OCI-LY7 (cell line): Measurements from ENCODE around the gene AEBP2. TPM values are rescaled to one million over a fixed set of nuclear protein-coding genes. Genes with fewer than 3 reads are reported as not detected.

Source experiments
- BruUV-seq: library from RNA; stranded (reverse); fragments of 400-500 nt; replicated peaks from 2 replicates; lab custom pipeline; 2021; lab: Mats Ljungman, UMichigan
- CTCF ChIA-PET: fragments of 300-600 bp; sonication (Branson Sonifier 250); formaldehyde crosslinking; loops from one replicate; lab custom pipeline; 2022; ENCODE audit warnings: antibody characterized with exemption; ENCODE audit not compliant: unreplicated experiment; lab: Charles Lee
- POLR2A ChIA-PET: fragments of 300-600 bp; sonication (Branson Sonifier 250); formaldehyde crosslinking; loops from one replicate; lab custom pipeline; 2022; ENCODE audit warnings: antibody characterized with exemption; lab: Charles Lee
- DNase-seq: peaks from one replicate; pipeline ENCODE4 v3.0.0-alpha.2; 2015; ENCODE audit warnings: low spot score
- H2AFZ ChIP-seq: fragments of 200-600 bp; sonication (generic), shearing (Covaris generic); 2 replicates; pipeline ENCODE4 v1.6.1; 2014; ENCODE audit warnings: mild to moderate bottlenecking, antibody characterized with exemption, low read length, moderate library complexity
- H3K27ac ChIP-seq: fragments of 200-600 bp; sonication (generic); 2 replicates; pipeline ENCODE4 v1.5.1; 2014; ENCODE audit warnings: mixed run types, low read depth, mild to moderate bottlenecking, moderate library complexity, low read length, inconsistent platforms; ENCODE audit not compliant: poor library complexity, severe bottlenecking
- H3K36me3 ChIP-seq: fragments of 200-600 bp; sonication (generic); 2 replicates; pipeline ENCODE4 v1.6.1; 2014; ENCODE audit warnings: mild to moderate bottlenecking, antibody characterized with exemption, low read length, moderate library complexity, mixed read lengths; ENCODE audit not compliant: insufficient read depth
- H3K4me1 ChIP-seq: fragments of 200-600 bp; sonication (generic); 2 replicates; pipeline ENCODE4 v1.5.1; 2014; ENCODE audit warnings: mild to moderate bottlenecking, low read length; ENCODE audit not compliant: insufficient read depth, poor library complexity, severe bottlenecking
- H3K4me2 ChIP-seq: fragments of 200-600 bp; sonication (generic); 2 replicates; pipeline ENCODE4 v1.6.1; 2014; ENCODE audit warnings: mild to moderate bottlenecking, low read length
- H3K4me3 ChIP-seq: fragments of 200-600 bp; sonication (generic); 2 replicates; pipeline ENCODE4 v1.5.1; 2014; ENCODE audit warnings: mild to moderate bottlenecking, low read depth, low read length; ENCODE audit not compliant: poor library complexity, severe bottlenecking
- H3K79me2 ChIP-seq: fragments of 200-600 bp; sonication (generic); 2 replicates; pipeline ENCODE4 v1.6.1; 2016; ENCODE audit warnings: low read depth, mild to moderate bottlenecking, low read length, moderate library complexity, mixed read lengths; ENCODE audit not compliant: insufficient read depth
- H3K9me2 ChIP-seq: fragments of 200-600 bp; sonication (generic); 2 replicates; pipeline ENCODE4 v1.6.1; 2016; ENCODE audit warnings: mild to moderate bottlenecking, low read length, mixed read lengths; ENCODE audit not compliant: insufficient read depth
- H3K9me3 ChIP-seq: fragments of 200-600 bp; sonication (generic); 2 replicates; pipeline ENCODE4 v1.6.1; 2014; ENCODE audit warnings: mild to moderate bottlenecking, mixed run types, low read length, mixed read lengths
- H4K20me1 ChIP-seq: fragments of 200-600 bp; sonication (generic); 2 replicates; pipeline ENCODE4 v1.6.1; 2014; ENCODE audit warnings: mild to moderate bottlenecking, antibody characterized with exemption, low read length, moderate library complexity, mixed read lengths; ENCODE audit not compliant: insufficient read depth
- EZH2phosphoT487 ChIP-seq: fragments of 200-600 bp; sonication (generic); IDR thresholded peaks from 2 replicates; pipeline ENCODE4 v1.6.1; 2018; ENCODE audit warnings: low read depth, borderline replicate concordance, mild to moderate bottlenecking, mixed run types, antibody characterized with exemption, low read length, moderate library complexity, mixed read lengths
- intact Hi-C: fragments of 100-400 bp; cut with micrococcal nuclease; formaldehyde crosslinking; loops from one replicate; pipeline ENCODE4 v1.10.0; 2022; ENCODE audit not compliant: unreplicated experiment
- total RNA-seq, 2 experiments: library from RNA; depleted of rRNA in 1 of 2; stranded (reverse); fragments of >200 nt in 1 of 2; shearing (Covaris generic) in 1 of 2; gene quantifications; 2 replicates each; pipeline ENCODE4 v1.2.3, GENCODE V29; 2014 to 2022
- TF ChIP-seq, protein P1 (sequence below): fragments of 200-600 bp; sonication (generic); conservative IDR thresholded peaks from 2 replicates; pipeline ENCODE4 v1.5.1; 2014; ENCODE audit warnings: mild to moderate bottlenecking, antibody characterized with exemption, low read length, moderate library complexity, mixed read lengths

The AEBP2 gene
- total RNA-seq, 2 experiments from 2014 or later: 21.5 to 59.7 TPM

DNA sequence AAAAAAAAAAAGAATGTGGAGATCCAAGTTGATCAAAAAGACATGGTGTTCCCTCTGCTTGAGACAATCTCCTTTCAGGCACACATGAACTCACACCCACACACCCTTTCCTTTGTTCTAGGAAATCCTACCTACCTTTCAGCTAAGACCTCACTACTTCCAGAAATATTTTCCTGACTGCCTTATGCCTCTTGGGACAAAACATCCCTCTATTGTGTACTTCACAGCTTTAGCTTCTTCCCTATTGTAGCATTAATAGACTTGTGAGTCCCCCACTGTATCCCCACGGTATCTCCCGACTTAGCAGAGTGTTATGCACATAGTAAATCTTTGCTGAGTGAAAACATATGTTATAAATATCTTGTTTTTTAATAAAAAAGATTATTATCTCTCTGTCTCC lies 44.9 kb upstream of the AEBP2 start:
- ChIA-PET CTCF (no interaction called here), POLR2A (interaction anchor here (0.7 kb wide), 1 partner anchor 320 kb away, joined by 3 read pairs; no protein-coding TSS in a partner anchor)
- no peaks in the 10 kb centered on the region for H3K9me2 ChIP-seq
- H3K36me3 ChIP-seq: no peaks in the 10 kb centered on the region
- no peak overlapping the region for H2AFZ ChIP-seq
- H3K4me1 ChIP-seq: no peaks in the 10 kb centered on the region
- no peak overlapping the region for H3K27ac ChIP-seq
- no peaks in the 10 kb centered on the region for H3K9me3 ChIP-seq
- no peaks in the 10 kb centered on the region for H3K79me2 ChIP-seq
- BruUV-seq: no TSS peak
- no peak overlapping the region for H3K4me3 ChIP-seq
- no peak for TF ChIP-seq EZH2phosphoT487
- TF ChIP-seq, protein P1, sequence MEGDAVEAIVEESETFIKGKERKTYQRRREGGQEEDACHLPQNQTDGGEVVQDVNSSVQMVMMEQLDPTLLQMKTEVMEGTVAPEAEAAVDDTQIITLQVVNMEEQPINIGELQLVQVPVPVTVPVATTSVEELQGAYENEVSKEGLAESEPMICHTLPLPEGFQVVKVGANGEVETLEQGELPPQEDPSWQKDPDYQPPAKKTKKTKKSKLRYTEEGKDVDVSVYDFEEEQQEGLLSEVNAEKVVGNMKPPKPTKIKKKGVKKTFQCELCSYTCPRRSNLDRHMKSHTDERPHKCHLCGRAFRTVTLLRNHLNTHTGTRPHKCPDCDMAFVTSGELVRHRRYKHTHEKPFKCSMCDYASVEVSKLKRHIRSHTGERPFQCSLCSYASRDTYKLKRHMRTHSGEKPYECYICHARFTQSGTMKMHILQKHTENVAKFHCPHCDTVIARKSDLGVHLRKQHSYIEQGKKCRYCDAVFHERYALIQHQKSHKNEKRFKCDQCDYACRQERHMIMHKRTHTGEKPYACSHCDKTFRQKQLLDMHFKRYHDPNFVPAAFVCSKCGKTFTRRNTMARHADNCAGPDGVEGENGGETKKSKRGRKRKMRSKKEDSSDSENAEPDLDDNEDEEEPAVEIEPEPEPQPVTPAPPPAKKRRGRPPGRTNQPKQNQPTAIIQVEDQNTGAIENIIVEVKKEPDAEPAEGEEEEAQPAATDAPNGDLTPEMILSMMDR: no peak
- H3K4me2 ChIP-seq: no peak overlapping the region
- no peaks in the 10 kb centered on the region for H4K20me1 ChIP-seq
- DNase-seq: no peak
- intact Hi-C loops: no loop called here

DNA sequence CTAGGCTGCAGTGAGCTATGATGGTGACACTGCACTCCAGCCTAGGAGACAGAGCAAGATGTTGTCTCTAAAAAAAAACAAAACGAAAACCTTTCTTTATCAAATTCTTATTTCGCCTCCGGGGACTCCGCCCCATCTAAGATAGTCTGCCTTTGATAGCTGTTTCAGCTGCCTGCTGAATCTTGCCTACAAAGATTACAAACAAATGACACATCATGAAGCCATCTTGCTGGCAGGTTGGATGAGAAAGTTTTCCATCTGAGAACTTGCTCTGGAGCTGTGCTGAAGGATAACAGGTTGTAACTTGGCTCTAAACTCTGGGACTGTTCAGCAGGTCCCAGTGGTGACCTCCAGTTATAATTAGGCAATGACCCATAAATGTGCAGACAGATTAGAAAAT lies 41.8 kb upstream of the AEBP2 start:
- DNase-seq: no peak
- H3K9me2 ChIP-seq: no peaks in the 10 kb centered on the region
- intact Hi-C loops: no loop called here
- no peaks in the 10 kb centered on the region for H3K79me2 ChIP-seq
- no peaks in the 10 kb centered on the region for H3K4me1 ChIP-seq
- H3K4me3 ChIP-seq: no peak overlapping the region
- POLR2A ChIA-PET: interaction anchor here (0.7 to 1.1 kb wide), 2 partner anchors 21 to 125 kb away, joined by 3 read pairs; no protein-coding TSS in a partner anchor
- no TSS peak for BruUV-seq
- H2AFZ ChIP-seq: no peak overlapping the region
- H3K4me2 ChIP-seq: no peak overlapping the region
- H3K27ac ChIP-seq: no peak overlapping the region
- CTCF ChIA-PET: no interaction called here
- no peaks in the 10 kb centered on the region for H3K9me3 ChIP-seq
- no peaks in the 10 kb centered on the region for H4K20me1 ChIP-seq
- H3K36me3 ChIP-seq: no peaks in the 10 kb centered on the region
- TF ChIP-seq EZH2phosphoT487: no peak
- TF ChIP-seq, protein P1: no peak
